HS-5 (cell line): Measurements from ENCODE around the gene SEC23A.
"Not testable (repeated sequence)": the region's sequence is repeated elsewhere in the genome, so short reads cannot be mapped to it uniquely, and the experiment has no call there.

Source experiments
- DNase-seq: peaks from one replicate; pipeline ENCODE4 v3.0.0-alpha.2; 2012; ENCODE audit warnings: low read depth

SEC23A gene

GRCh38 chr14:39102969-39103957 is at the start of gene SEC23A:
Gene SEC23A, minus strand, starts transcription at chr14:39103235. Its CDS starts 7,117 bp downstream, at chr14:39096118.
- DNase-seq, result peak; percentile 49

- DNase-seq, result no peak
Observed at GRCh38 chr14:39145266-39145966, 42.4 kb upstream of the SEC23A start.

GRCh38 chr14:39143226-39143625 is 40.2 kb upstream of the SEC23A start:
- DNase-seq, result not testable (repeated sequence)

GRCh38 chr14:39141623-39142022 is 38.6 kb upstream of the SEC23A start:
- not testable (repeated sequence) for DNase-seq

- no peak for DNase-seq
Observed at GRCh38 chr14:39140170-39140569, 37.1 kb upstream of the SEC23A start.

GRCh38 chr14:39138440-39138839 is 35.4 kb upstream of the SEC23A start:
- DNase-seq, result no peak

- not testable (repeated sequence) for DNase-seq
Observed at GRCh38 chr14:39137835-39138234, 34.8 kb upstream of the SEC23A start.

- no peak for DNase-seq
Observed at GRCh38 chr14:39122330-39123138, 19.5 kb upstream of the SEC23A start.

- peak; percentile 81 for DNase-seq
Observed at GRCh38 chr14:39114073-39114838, 11.2 kb upstream of the SEC23A start, which contains the start of gene GEMIN2. Gene GEMIN2, plus strand, starts transcription at chr14:39114323. Its CDS starts 16 bp downstream, at chr14:39114339.

- DNase-seq, result no peak
Observed at GRCh38 chr14:39113685-39114072, 10.6 kb upstream of the SEC23A start.

- DNase-seq, result no peak
Observed at GRCh38 chr14:39109893-39110715, 7.1 kb upstream of the SEC23A start.

- no peak for DNase-seq
Observed at GRCh38 chr14:39108791-39109190, 5.8 kb upstream of the SEC23A start.

- no peak for DNase-seq
Observed at GRCh38 chr14:39107591-39107996, 4.6 kb upstream of the SEC23A start.

- DNase-seq, result not testable (repeated sequence)
Observed at GRCh38 chr14:39104078-39104801, 1.2 kb upstream of the SEC23A start.

GRCh38 chr14:39102265-39102968 is 618 bp downstream of the SEC23A start:
- DNase-seq, result no peak

GRCh38 chr14:39099748-39100147 is 3.3 kb downstream of the SEC23A start:
- DNase-seq, result no peak

- DNase-seq, result not testable (repeated sequence)
Observed at GRCh38 chr14:39099215-39099614, 3.8 kb downstream of the SEC23A start.

- no peak for DNase-seq
Observed at GRCh38 chr14:39097159-39097558, 5.9 kb downstream of the SEC23A start.

- DNase-seq, result no peak
Observed at GRCh38 chr14:39094515-39094914, 8.5 kb downstream of the SEC23A start.
